ENCODE data around the gene TECPR1. TPM values are rescaled to one million over a fixed set of nuclear protein-coding genes. Genes with fewer than 3 reads are reported as not detected.

TECPR1 gene
- total RNA-seq, 2 donors from 2014 or later, result 31.4 to 62.7 TPM

DNA sequence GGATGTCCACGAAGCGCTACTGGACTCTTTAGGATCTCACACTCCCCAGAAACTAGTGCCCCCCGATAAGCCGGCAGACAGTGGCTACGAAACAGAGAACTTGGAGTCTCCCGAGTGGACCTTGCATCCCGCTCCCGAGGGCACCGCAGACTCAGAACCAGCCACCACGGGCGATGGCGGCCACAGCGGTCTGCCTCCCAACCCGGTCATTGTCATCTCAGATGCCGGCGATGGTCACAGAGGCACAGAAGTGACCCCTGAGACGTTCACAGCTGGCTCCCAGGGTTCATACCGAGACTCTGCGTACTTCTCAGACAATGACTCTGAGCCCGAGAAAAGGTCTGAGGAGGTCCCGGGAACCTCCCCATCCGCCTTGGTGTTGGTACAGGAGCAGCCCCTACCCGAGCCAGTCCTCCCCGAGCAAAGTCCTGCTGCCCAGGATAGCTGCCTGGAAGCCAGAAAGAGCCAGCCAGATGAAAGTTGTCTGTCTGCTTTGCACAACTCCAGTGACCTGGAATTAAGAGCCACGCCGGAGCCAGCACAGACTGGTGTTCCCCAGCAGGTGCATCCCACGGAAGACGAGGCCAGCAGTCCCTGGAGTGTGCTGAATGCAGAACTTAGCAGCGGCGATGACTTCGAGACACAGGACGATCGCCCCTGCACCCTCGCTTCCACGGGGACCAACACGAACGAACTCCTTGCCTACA lies 58.4 kb downstream of the TECPR1 start:
- TF ChIP-seq POLR2A (IDR thresholded peaks at IDR 0.05) (no peak), CTCF (IDR thresholded peaks at IDR 0.05) (no peak), POLR2AphosphoS5 (IDR thresholded peaks at IDR 0.05) (no peak)
- H3K27ac ChIP-seq, result no peak overlapping the region
- no peak overlapping the region for H3K4me3 ChIP-seq
- no peak for DNase-seq (ENCODE audit: low spot score)
- H3K4me1 ChIP-seq (replicated peaks), result no peaks in the 10 kb centered on the region
- H3K9me3 ChIP-seq, result no peaks in the 10 kb centered on the region
- intact Hi-C loops (cut with DNase I), result no loop called here
- no peaks in the 10 kb centered on the region for H3K36me3 ChIP-seq
- 94% methylated on average over 37 of the region's 37 CpGs for WGBS
- H3K27me3 ChIP-seq (replicated peaks; ENCODE audit: insufficient read depth), result no peaks in the 10 kb centered on the region

- TF ChIP-seq POLR2A (IDR thresholded peaks at IDR 0.05) (no peak), POLR2AphosphoS5 (IDR thresholded peaks at IDR 0.05) (no peak), CTCF (IDR thresholded peaks at IDR 0.05) (no peak)
- H3K4me1 ChIP-seq (replicated peaks), result no peaks in the 10 kb centered on the region
- H3K36me3 ChIP-seq, result no peaks in the 10 kb centered on the region
- intact Hi-C loops (cut with DNase I), result no loop called here
- H3K4me3 ChIP-seq, result no peak overlapping the region
- H3K27ac ChIP-seq, result no peak overlapping the region
- DNase-seq (ENCODE audit: low spot score), result no peak
- H3K27me3 ChIP-seq (replicated peaks; ENCODE audit: insufficient read depth), result no peaks in the 10 kb centered on the region
- no peaks in the 10 kb centered on the region for H3K9me3 ChIP-seq
- 90% methylated on average over 22 of the region's 22 CpGs for WGBS
Observed at GRCh38 chr7:98192781-98193457, 59.1 kb downstream of the TECPR1 start.

- no peak overlapping the region for H3K27ac ChIP-seq
- H3K4me3 ChIP-seq, result no peak overlapping the region
- intact Hi-C loops (cut with DNase I), result no loop called here
- DNase-seq (ENCODE audit: low spot score), result no peak
- no peaks in the 10 kb centered on the region for H3K9me3 ChIP-seq
- no peaks in the 10 kb centered on the region for H3K27me3 ChIP-seq (replicated peaks; ENCODE audit: insufficient read depth)
- WGBS, result 97% methylated on average over 32 of the region's 32 CpGs
- no peaks in the 10 kb centered on the region for H3K36me3 ChIP-seq
- TF ChIP-seq CTCF (IDR thresholded peaks at IDR 0.05), result no peak
- no peak for TF ChIP-seq POLR2AphosphoS5 (IDR thresholded peaks at IDR 0.05)
- TF ChIP-seq POLR2A (IDR thresholded peaks at IDR 0.05), result no peak
- H3K4me1 ChIP-seq (replicated peaks), result no peaks in the 10 kb centered on the region
Observed at GRCh38 chr7:98191668-98192431, 60.2 kb downstream of the TECPR1 start.

DNA sequence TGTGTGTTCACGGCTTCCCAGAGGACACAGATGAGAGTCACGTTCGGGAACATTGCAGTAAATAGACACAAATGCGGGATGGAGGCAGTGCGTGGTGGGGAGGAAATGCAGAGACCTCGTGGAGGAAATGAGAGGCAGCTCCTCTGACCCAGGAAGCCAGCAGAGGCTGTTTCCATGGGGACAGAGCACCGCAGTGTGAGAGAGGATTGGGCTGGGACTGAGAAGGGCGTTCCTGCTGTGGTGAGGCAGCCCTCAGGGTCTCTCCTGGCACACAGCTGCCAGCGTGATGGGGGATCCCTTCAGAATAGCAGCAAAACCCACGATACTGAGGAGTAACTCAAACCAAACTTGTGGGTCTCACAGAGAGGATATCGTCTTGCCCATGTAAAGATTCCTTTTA lies 62.5 kb downstream of the TECPR1 start:
- DNase-seq (ENCODE audit: low spot score), result no peak
- H3K9me3 ChIP-seq, result no peaks in the 10 kb centered on the region
- H3K4me3 ChIP-seq, result no peak overlapping the region
- TF ChIP-seq CTCF (IDR thresholded peaks at IDR 0.05) (no peak), POLR2AphosphoS5 (IDR thresholded peaks at IDR 0.05) (no peak), POLR2A (IDR thresholded peaks at IDR 0.05) (no peak)
- WGBS, result 96% methylated on average over 11 of the region's 11 CpGs
- intact Hi-C loops (cut with DNase I), result no loop called here
- H3K4me1 ChIP-seq (replicated peaks), result peaks cover 4% of the 10 kb centered on the region
- H3K36me3 ChIP-seq, result no peaks in the 10 kb centered on the region
- H3K27ac ChIP-seq, result no peak overlapping the region
- no peaks in the 10 kb centered on the region for H3K27me3 ChIP-seq (replicated peaks; ENCODE audit: insufficient read depth)
